Fibroblast of villous mesenchyme (primary cell): Measurements from ENCODE around the gene OR4F6. TPM values are rescaled to one million over a fixed set of nuclear protein-coding genes. Genes with fewer than 3 reads are reported as not detected.

Source experiments
- DNase-seq: peaks from one replicate; pipeline ENCODE4 v3.0.0-alpha.2; 2010; ENCODE audit warnings: low read depth
- H3K4me3 ChIP-seq: 2 replicates; pipeline ENCODE4 v1.5.1; 2011; ENCODE audit warnings: low read depth, mild to moderate bottlenecking, low read length
- total RNA-seq: library from RNA; depleted of rRNA; stranded (reverse); fragments of >200 nt; gene quantifications from 2 replicates; pipeline ENCODE4 v1.2.3, GENCODE V29; 2012
- TF ChIP-seq, protein P1 (sequence below): IDR thresholded peaks from 2 replicates; pipeline ENCODE4 v1.5.1; 2012; ENCODE audit warnings: low read depth, mild to moderate bottlenecking, low read length; ENCODE audit not compliant: insufficient read depth

The OR4F6 gene
- total RNA-seq, 1 donor, result not detected

DNA sequence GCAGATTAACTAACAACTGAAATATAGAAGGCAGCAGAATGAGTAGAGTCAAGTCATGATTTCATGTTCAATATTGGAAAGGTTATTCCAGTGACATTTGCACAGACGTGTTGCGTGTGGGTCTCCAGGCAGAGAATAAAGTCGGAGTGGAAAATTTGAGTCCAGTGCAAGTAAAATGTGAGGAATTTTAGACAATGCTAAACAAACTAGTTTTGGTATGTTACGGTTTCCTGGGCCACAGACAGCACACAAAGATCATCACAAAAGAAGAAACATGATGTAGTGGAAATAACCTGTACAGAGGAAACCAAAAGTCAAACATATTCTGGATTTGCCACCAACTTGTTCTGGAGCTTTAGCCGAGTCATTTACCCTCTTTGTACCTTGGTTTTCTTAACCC lies 367 bp downstream of the OR4F6 start:
- DNase-seq, result no peak

DNA sequence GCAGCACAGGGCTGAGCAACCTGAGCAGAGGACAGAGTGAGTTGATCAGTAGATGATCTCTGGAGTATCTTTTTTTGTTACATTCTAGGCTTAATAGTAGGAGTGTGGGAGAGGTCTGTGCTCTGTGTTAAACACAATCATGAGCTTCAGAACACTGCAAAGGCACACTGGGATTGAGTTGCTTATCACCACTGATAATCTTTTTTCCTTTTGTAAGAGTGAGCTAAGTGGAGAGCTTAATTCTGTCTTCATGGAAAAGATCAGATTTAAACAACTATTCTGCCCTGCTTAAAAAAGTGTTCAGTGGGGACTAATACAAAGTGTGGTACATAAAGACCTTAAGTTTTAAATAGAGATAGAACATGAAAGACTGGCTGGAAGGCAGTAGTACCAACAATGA lies 1.1 kb downstream of the OR4F6 start:
- TF ChIP-seq, protein P1, sequence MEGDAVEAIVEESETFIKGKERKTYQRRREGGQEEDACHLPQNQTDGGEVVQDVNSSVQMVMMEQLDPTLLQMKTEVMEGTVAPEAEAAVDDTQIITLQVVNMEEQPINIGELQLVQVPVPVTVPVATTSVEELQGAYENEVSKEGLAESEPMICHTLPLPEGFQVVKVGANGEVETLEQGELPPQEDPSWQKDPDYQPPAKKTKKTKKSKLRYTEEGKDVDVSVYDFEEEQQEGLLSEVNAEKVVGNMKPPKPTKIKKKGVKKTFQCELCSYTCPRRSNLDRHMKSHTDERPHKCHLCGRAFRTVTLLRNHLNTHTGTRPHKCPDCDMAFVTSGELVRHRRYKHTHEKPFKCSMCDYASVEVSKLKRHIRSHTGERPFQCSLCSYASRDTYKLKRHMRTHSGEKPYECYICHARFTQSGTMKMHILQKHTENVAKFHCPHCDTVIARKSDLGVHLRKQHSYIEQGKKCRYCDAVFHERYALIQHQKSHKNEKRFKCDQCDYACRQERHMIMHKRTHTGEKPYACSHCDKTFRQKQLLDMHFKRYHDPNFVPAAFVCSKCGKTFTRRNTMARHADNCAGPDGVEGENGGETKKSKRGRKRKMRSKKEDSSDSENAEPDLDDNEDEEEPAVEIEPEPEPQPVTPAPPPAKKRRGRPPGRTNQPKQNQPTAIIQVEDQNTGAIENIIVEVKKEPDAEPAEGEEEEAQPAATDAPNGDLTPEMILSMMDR, result no peak
- no peak for DNase-seq
- H3K4me3 ChIP-seq, result no peak overlapping the region

More for the DNA sequence above, 367 bp downstream of the OR4F6 start:
- TF ChIP-seq, protein P1, result no peak
- no peak overlapping the region for H3K4me3 ChIP-seq

DNA sequence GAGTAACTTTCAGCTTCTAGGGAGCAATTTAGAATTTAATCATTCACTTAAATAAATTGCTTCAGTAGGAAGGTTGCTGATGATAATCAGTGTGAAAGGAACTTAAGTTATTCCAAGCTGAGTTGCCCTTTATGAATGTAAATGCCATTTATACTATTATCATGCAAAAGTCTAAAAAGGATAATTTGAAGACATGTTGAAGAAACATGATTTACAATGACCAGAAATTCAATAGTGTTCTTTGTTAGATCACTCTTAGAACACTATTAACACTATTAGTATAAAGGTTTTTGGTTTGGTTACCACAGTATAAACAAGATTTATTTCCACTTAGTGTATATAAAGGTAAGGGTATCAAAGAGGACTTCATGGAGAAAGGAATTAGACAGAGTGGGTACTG lies 1.6 kb downstream of the OR4F6 start:
- TF ChIP-seq, protein P1, result no peak
- no peak for DNase-seq
- H3K4me3 ChIP-seq, result no peak overlapping the region

DNA sequence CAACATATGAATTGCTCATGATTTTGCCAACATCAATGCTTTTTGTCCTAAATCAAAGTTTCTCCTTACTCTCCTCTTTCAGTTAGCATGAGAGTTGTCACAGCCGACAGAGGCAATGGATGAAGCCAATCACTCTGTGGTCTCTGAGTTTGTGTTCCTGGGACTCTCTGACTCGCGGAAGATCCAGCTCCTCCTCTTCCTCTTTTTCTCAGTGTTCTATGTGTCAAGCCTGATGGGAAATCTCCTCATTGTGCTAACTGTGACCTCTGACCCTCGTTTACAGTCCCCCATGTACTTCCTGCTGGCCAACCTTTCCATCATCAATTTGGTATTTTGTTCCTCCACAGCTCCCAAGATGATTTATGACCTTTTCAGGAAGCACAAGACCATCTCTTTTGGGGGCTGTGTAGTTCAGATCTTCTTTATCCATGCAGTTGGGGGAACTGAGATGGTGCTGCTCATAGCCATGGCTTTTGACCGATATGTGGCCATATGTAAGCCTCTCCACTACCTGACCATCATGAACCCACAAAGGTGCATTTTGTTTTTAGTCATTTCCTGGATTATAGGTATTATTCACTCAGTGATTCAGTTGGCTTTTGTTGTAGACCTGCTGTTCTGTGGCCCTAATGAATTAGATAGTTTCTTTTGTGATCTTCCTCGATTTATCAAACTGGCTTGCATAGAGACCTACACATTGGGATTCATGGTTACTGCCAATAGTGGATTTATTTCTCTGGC lies 2.5 kb downstream of the OR4F6 start:
- TF ChIP-seq, protein P1, result no peak
- no peak overlapping the region for H3K4me3 ChIP-seq
- no peak for DNase-seq

DNA sequence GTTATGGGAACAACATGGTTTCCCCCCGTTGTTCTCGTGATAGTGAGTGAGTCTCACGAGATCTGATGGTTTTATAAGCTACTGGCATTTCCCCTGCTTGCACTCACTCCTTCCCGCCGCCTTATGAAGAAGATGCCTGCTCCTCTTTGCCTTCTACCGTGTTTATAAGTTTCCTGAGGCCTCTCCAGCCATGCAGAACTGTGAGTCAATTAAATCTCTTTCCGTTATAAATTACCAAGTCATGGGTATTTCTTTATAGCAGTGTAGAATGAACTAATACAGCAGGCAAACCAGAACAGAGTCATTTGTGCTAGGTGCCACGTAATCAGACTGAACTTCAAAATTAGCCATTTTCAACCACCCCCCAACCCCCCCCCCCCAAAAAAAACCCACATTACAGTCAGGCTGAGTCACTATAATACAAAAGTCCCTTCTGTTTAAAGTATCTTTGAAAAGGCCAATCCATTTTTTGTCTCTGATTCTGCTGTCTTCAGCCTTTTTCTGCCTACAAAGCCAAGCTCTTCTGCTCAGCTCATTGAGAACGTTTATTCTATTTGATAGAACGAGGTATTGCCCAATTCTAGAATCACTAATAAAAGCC lies 4.1 kb downstream of the OR4F6 start:
- DNase-seq, result no peak
- TF ChIP-seq, protein P1, result no peak
- H3K4me3 ChIP-seq, result no peak overlapping the region

DNA sequence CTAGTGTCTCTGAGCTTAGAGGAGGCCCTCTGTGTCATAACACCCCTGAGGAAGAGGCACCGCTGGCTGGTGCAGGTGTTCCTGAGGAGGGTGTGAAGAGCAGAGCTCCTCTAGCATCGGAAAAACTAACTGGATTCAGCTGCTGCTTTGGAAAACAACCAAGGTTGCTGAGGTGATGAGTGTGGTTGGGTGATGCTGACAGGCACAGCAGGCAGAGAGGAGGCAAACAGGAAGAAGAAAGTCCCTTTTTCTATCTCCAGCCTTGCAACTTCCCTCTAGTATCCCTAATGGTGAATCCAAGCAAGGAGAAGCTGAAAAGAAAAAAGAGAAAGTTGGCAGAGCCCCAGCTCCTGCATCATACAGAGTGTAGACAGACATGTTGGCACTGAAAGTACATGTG lies 4.9 kb downstream of the OR4F6 start:
- TF ChIP-seq, protein P1, result no peak
- no peak overlapping the region for H3K4me3 ChIP-seq
- DNase-seq, result no peak
